ENCODE measurements around the gene RCCD1.
A peak's percentile ranks its signal among the peaks of the same experiment; 100 is the strongest.
"Not testable (repeated sequence)": the region's sequence is repeated elsewhere in the genome, so short reads cannot be mapped to it uniquely, and the experiment has no call there.

The RCCD1 gene

GRCh38 chr15:90918034-90918788, 36.5 kb upstream of the RCCD1 start:
- no peak for DNase-seq (ENCODE audit: low spot score)

GRCh38 chr15:90918835-90919234, 35.8 kb upstream of the RCCD1 start:
- DNase-seq (ENCODE audit: low spot score) = no peak

- no peak for DNase-seq (ENCODE audit: low spot score)
Observed at GRCh38 chr15:90921887-90922286, 32.8 kb upstream of the RCCD1 start.

GRCh38 chr15:90922712-90923322, 31.9 kb upstream of the RCCD1 start:
- DNase-seq (ENCODE audit: low spot score) = not testable (repeated sequence)

GRCh38 chr15:90924375-90924774, 30.3 kb upstream of the RCCD1 start:
- no peak for DNase-seq (ENCODE audit: low spot score)

GRCh38 chr15:90926766-90927165, 27.9 kb upstream of the RCCD1 start:
- not testable (repeated sequence) for DNase-seq (ENCODE audit: low spot score)

GRCh38 chr15:90928106-90928505, 26.6 kb upstream of the RCCD1 start:
- DNase-seq (ENCODE audit: low spot score) = not testable (repeated sequence)

- DNase-seq (ENCODE audit: low spot score) = no peak
Observed at GRCh38 chr15:90929246-90930019, 25.3 kb upstream of the RCCD1 start.

GRCh38 chr15:90930861-90931574, 23.7 kb upstream of the RCCD1 start:
- DNase-seq (ENCODE audit: low spot score) = no peak

- no peak for DNase-seq (ENCODE audit: low spot score)
Observed at GRCh38 chr15:90931575-90931827, 23.2 kb upstream of the RCCD1 start.

GRCh38 chr15:90931828-90932659, 22.6 kb upstream of the RCCD1 start, which contains the start of gene HDDC3:
Gene HDDC3 (minus strand): TSS chr15:90932549. CDS start chr15:90932540, 9 bp downstream.
- DNase-seq (ENCODE audit: low spot score) = peak; percentile 95

GRCh38 chr15:90932660-90932991, 22.1 kb upstream of the RCCD1 start:
- no peak for DNase-seq (ENCODE audit: low spot score)

- peak; percentile 57 for DNase-seq (ENCODE audit: low spot score)
Observed at GRCh38 chr15:90933301-90933700, 21.4 kb upstream of the RCCD1 start.

GRCh38 chr15:90934256-90934948, 20.3 kb upstream of the RCCD1 start:
- DNase-seq (ENCODE audit: low spot score) = peak; percentile 91

- DNase-seq (ENCODE audit: low spot score) = peak; percentile 97
Observed at GRCh38 chr15:90934949-90935751, 19.5 kb upstream of the RCCD1 start, which contains the start of gene UNC45A. Gene UNC45A (plus strand): TSS chr15:90935285. CDS start chr15:90935325, 40 bp downstream.

- no peak for DNase-seq (ENCODE audit: low spot score)
Observed at GRCh38 chr15:90936823-90937222, 17.9 kb upstream of the RCCD1 start.

GRCh38 chr15:90938261-90938660, 16.4 kb upstream of the RCCD1 start:
- no peak for DNase-seq (ENCODE audit: low spot score)

- no peak for DNase-seq (ENCODE audit: low spot score)
Observed at GRCh38 chr15:90939756-90940155, 14.9 kb upstream of the RCCD1 start.

GRCh38 chr15:90941038-90941437, 13.6 kb upstream of the RCCD1 start:
- DNase-seq (ENCODE audit: low spot score) = no peak
